Measurements from ENCODE around the gene ABCG4. TPM values are rescaled to one million over a fixed set of nuclear protein-coding genes. Genes with fewer than 3 reads are reported as not detected.
"Not testable (repeated sequence)": the region's sequence is repeated elsewhere in the genome, so short reads cannot be mapped to it uniquely, and the experiment has no call there.

The ABCG4 gene
- total RNA-seq, 1 donor: 0.86 TPM

- no peak overlapping the region for H3K4me3 ChIP-seq (ENCODE audit: low read depth, low read length)
- no peak for DNase-seq (ENCODE audit: low read depth)
- no peak for TF ChIP-seq CTCF (IDR thresholded peaks at IDR 0.05; ENCODE audit: insufficient read depth, low read depth, low read length)
Measured at GRCh38 chr11:119158467-119158866, 9.6 kb downstream of the ABCG4 start.

- DNase-seq (ENCODE audit: low read depth): no peak
- H3K4me3 ChIP-seq (ENCODE audit: low read depth, low read length): no peak overlapping the region
- TF ChIP-seq CTCF (IDR thresholded peaks at IDR 0.05; ENCODE audit: insufficient read depth, low read depth, low read length): no peak
Measured at GRCh38 chr11:119160151-119160550, 11.3 kb downstream of the ABCG4 start.

DNA sequence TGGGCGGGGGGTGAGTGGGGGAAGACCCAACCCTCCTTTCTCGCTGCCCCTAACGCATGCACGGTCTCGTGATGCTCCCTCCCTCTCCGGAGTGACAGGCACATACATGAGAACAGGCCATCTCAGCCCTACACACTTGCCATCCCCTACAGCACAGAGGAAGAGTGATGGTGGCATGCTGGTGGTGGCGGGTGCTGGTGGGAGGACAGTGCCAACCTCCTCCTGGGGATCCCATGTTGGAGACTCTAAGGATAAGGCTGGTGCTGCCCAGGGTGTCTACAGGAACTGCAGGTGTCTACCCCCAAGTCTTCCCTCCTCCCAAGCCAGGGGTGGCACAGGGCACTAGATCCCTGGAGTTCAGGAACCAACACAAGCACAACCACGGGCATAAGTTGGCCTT lies 13.0 kb downstream of the ABCG4 start:
- no peak for DNase-seq (ENCODE audit: low read depth)
- TF ChIP-seq CTCF (IDR thresholded peaks at IDR 0.05; ENCODE audit: insufficient read depth, low read depth, low read length): no peak
- H3K4me3 ChIP-seq (ENCODE audit: low read depth, low read length): no peak overlapping the region

DNA sequence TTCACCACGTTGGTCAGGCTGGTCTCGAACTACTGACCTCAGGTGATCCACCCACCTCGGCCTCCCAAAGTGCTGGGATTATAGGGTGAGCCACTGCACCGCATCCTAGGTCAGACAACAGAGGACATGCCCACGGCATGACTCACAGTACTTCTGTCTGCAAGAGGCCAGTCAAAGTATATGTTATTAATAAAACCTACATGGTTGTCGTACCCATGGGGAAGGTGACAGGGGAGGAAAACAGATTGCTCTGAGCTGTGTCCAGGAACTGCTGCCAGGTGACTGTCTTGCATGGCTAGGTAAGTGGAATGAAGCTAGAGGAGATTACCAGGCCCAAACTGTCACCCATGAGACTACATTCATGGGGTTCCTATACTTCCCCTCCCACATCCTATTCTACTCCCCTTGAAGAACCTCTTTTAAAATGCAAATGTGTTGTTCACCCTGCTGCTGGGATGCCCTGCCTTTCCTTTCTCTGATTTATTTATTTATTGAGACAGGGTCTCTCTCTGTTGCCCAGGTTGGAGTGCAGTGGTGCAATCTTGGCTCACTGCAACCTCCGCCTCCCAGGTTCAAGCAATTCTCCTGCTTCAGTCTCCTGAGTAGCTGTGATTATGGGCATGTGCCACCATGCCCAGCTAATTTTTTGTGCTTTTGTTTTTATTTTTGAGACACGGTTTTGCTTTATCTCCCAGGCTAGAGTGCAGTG lies 17.7 kb downstream of the ABCG4 start:
- H3K4me3 ChIP-seq (ENCODE audit: low read depth, low read length): no peak overlapping the region
- peak; percentile 53 for DNase-seq (ENCODE audit: low read depth)
- no peak for TF ChIP-seq CTCF (IDR thresholded peaks at IDR 0.05; ENCODE audit: insufficient read depth, low read depth, low read length)

- DNase-seq (ENCODE audit: low read depth); H3K4me3 ChIP-seq (ENCODE audit: low read depth, low read length): not testable (repeated sequence)
Measured at GRCh38 chr11:119167077-119167458, 18.2 kb downstream of the ABCG4 start.

DNA sequence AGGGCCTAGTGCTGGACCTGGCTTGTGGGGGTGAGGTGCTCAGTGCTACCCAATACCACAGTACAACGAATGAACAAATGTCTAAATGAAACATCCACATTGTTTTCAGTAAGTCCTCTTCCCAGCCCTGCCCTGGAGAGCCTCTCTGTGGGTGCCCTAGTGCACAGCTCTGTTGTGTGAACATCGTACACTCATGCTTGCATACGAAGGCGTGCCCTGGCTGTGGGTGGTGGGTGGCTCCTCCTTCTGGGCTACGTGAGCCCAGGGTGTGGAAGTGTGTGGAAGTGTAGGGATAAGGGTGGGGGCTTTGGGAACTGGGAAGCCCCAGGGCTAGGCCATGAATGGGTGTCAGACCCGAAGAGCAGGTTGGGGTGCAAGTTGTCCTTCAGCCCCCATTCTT lies 19.1 kb downstream of the ABCG4 start:
- no peak overlapping the region for H3K4me3 ChIP-seq (ENCODE audit: low read depth, low read length)
- DNase-seq (ENCODE audit: low read depth): no peak
- TF ChIP-seq CTCF (IDR thresholded peaks at IDR 0.05; ENCODE audit: insufficient read depth, low read depth, low read length): no peak

DNA sequence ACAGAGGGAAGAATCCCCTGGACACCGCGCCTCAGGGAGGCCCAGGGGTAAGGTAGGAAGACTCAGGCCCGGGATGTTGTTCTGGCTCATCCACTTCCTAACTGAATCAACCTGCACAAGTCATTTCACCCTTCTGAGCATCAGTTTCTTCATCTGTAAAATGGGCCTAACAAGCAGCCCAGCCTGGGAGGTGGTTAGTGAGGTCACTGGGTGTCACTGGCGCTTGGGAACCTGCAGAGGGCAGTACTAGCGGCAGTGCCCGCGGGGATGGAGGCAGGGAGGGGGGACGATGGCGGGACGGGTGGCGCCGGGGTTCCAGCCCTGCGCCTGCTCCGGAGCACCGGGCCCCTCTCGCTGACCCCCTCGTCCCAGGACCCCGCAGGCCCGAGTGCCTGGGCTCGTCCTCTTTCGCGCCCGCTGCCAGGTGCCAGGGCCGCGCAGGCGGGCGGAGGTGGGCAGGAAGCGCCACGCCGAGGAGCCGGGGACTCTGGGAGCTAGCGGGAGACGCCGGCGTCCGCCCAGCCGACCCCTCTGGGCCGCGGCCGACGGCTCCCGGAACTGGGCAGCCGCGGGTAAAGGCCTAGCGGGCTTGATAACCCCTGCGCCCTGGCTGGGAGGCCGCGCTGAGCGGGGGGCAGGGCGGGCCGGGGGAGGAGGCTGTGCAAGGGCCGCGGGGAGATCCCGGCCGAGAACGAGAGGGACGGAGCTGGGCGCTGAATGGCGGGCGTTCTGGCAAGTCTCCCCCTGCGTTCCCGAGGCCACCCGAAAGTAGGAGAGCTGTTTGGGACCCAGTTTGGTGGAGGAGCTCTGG lies 19.8 kb downstream of the ABCG4 start, which contains the start of gene NLRX1:
Gene NLRX1, plus strand, starts transcription at position 255 of the 811 bp plus-strand sequence. CDS start 2,679 bp downstream, outside the sequence.
- peak within 1 kb of the TSS; percentile 64 for H3K4me3 ChIP-seq (ENCODE audit: low read depth, low read length)
- peak; percentile 84 for TF ChIP-seq CTCF (IDR thresholded peaks at IDR 0.05; ENCODE audit: insufficient read depth, low read depth, low read length)
- peak; percentile 75 for DNase-seq (ENCODE audit: low read depth)

Measured in fibroblast of villous mesenchyme (primary cell).